ENCODE data around the gene PDE4D.

Gene PDE4D

GRCh38 chr5:59712836-59713497 is 180.6 kb downstream of the PDE4D start:
- H3K36me3 ChIP-seq (ENCODE audit: control insufficient read depth in 1 of 2, insufficient read depth in 2 of 2, low read depth in 1 of 2, low read length in 2 of 2), result no peaks in the 10 kb centered on the region
- H3K4me1 ChIP-seq (ENCODE audit: control insufficient read depth, insufficient read depth, low read depth, low read length), result peaks cover 1% of the 10 kb centered on the region
- no peak overlapping the region for H4K91ac ChIP-seq (ENCODE audit: low read length)
- H4K8ac ChIP-seq (ENCODE audit: low read length), result peak overlapping the region; percentile 56
- no peak overlapping the region for H3K4me2 ChIP-seq (ENCODE audit: low read length, poor library complexity, severe bottlenecking)
- H3K27me3 ChIP-seq (ENCODE audit: control insufficient read depth in 1 of 2, insufficient read depth in 1 of 2, low read length in 2 of 2), result no peaks in the 10 kb centered on the region
- no peak overlapping the region for H2BK15ac ChIP-seq (ENCODE audit: low read depth, poor library complexity, severe bottlenecking)
- no peak overlapping the region for H3K14ac ChIP-seq (ENCODE audit: low read length in 2 of 2)
- H3K9me3 ChIP-seq (ENCODE audit: control insufficient read depth, low read length), result no peaks in the 10 kb centered on the region
- H3K4me3 ChIP-seq (ENCODE audit: insufficient read depth in 1 of 2, low read depth in 1 of 2, low read length in 2 of 2), result no peak overlapping the region
- 95% methylated on average over 6 of the region's 6 CpGs for whole genome bisulfite sequencing
- H2AFZ ChIP-seq (ENCODE audit: low read depth, low read length), result no peak overlapping the region
- no peak overlapping the region for H2BK120ac ChIP-seq (ENCODE audit: low read depth, low read length)
- H3K23ac ChIP-seq (ENCODE audit: low read length in 2 of 2), result no peak overlapping the region
- DNase-seq, result no peak
- no peak overlapping the region for H3K9ac ChIP-seq (ENCODE audit: low read length)
- no peak overlapping the region for H3K27ac ChIP-seq (ENCODE audit: low read length, poor library complexity, severe bottlenecking)
- no peak overlapping the region for H3K4ac ChIP-seq (ENCODE audit: low read depth in 1 of 2, low read length in 2 of 2)
- H3K18ac ChIP-seq (ENCODE audit: low read depth in 1 of 2, low read length in 2 of 2), result no peak overlapping the region
- no peak overlapping the region for H2BK12ac ChIP-seq (ENCODE audit: low read length in 2 of 2)
- H2AK5ac ChIP-seq (ENCODE audit: low read length, severe bottlenecking), result no peak overlapping the region
- H2BK5ac ChIP-seq (ENCODE audit: low read depth, low read length, poor library complexity, severe bottlenecking), result no peak overlapping the region
- peaks cover 9% of the 10 kb centered on the region for H3K79me1 ChIP-seq (replicated peaks; ENCODE audit: low read length, poor library complexity, severe bottlenecking)

- no peak overlapping the region for H3K4me2 ChIP-seq (ENCODE audit: low read length, poor library complexity, severe bottlenecking)
- H2BK120ac ChIP-seq (ENCODE audit: low read depth, low read length), result no peak overlapping the region
- DNase-seq, result peak; percentile 22
- no peak overlapping the region for H2AK5ac ChIP-seq (ENCODE audit: low read length, severe bottlenecking)
- H2BK5ac ChIP-seq (ENCODE audit: low read depth, low read length, poor library complexity, severe bottlenecking), result no peak overlapping the region
- H4K91ac ChIP-seq (ENCODE audit: low read length), result no peak overlapping the region
- H3K9me3 ChIP-seq (ENCODE audit: control insufficient read depth, low read length), result no peaks in the 10 kb centered on the region
- H3K36me3 ChIP-seq (ENCODE audit: control insufficient read depth in 1 of 2, insufficient read depth in 2 of 2, low read depth in 1 of 2, low read length in 2 of 2), result no peaks in the 10 kb centered on the region
- H3K23ac ChIP-seq (ENCODE audit: low read length in 2 of 2), result no peak overlapping the region
- H3K27me3 ChIP-seq (ENCODE audit: control insufficient read depth in 1 of 2, insufficient read depth in 1 of 2, low read length in 2 of 2), result no peaks in the 10 kb centered on the region
- H3K79me1 ChIP-seq (replicated peaks; ENCODE audit: low read length, poor library complexity, severe bottlenecking), result peaks cover 7% of the 10 kb centered on the region
- H3K18ac ChIP-seq (ENCODE audit: low read depth in 1 of 2, low read length in 2 of 2), result no peak overlapping the region
- no peak overlapping the region for H3K9ac ChIP-seq (ENCODE audit: low read length)
- H4K8ac ChIP-seq (ENCODE audit: low read length), result no peak overlapping the region
- no peak overlapping the region for H2BK12ac ChIP-seq (ENCODE audit: low read length in 2 of 2)
- H3K4me1 ChIP-seq (ENCODE audit: control insufficient read depth, insufficient read depth, low read depth, low read length), result peaks cover 1% of the 10 kb centered on the region
- no peak overlapping the region for H3K27ac ChIP-seq (ENCODE audit: low read length, poor library complexity, severe bottlenecking)
- no peak overlapping the region for H3K4me3 ChIP-seq (ENCODE audit: insufficient read depth in 1 of 2, low read depth in 1 of 2, low read length in 2 of 2)
- H2BK15ac ChIP-seq (ENCODE audit: low read depth, poor library complexity, severe bottlenecking), result no peak overlapping the region
- no CpG with 5 or more reads among the region's 1 CpG for WGBS
- H2AFZ ChIP-seq (ENCODE audit: low read depth, low read length), result no peak overlapping the region
- H3K14ac ChIP-seq (ENCODE audit: low read length in 2 of 2), result no peak overlapping the region
- no peak overlapping the region for H3K4ac ChIP-seq (ENCODE audit: low read depth in 1 of 2, low read length in 2 of 2)
These were observed 182.2 kb downstream of the PDE4D start for GRCh38 chr5:59711310-59711709.

GRCh38 chr5:59709846-59710245 is 183.7 kb downstream of the PDE4D start:
- H4K8ac ChIP-seq (ENCODE audit: low read length), result no peak overlapping the region
- no peaks in the 10 kb centered on the region for H3K36me3 ChIP-seq (ENCODE audit: control insufficient read depth in 1 of 2, insufficient read depth in 2 of 2, low read depth in 1 of 2, low read length in 2 of 2)
- peak overlapping the region; percentile 33 for H3K27ac ChIP-seq (ENCODE audit: low read length, poor library complexity, severe bottlenecking)
- no peak overlapping the region for H3K9ac ChIP-seq (ENCODE audit: low read length)
- H3K4me3 ChIP-seq (ENCODE audit: insufficient read depth in 1 of 2, low read depth in 1 of 2, low read length in 2 of 2), result no peak overlapping the region
- H3K79me1 ChIP-seq (replicated peaks; ENCODE audit: low read length, poor library complexity, severe bottlenecking), result peaks cover 6% of the 10 kb centered on the region
- no peaks in the 10 kb centered on the region for H3K27me3 ChIP-seq (ENCODE audit: control insufficient read depth in 1 of 2, insufficient read depth in 1 of 2, low read length in 2 of 2)
- no peak overlapping the region for H2BK15ac ChIP-seq (ENCODE audit: low read depth, poor library complexity, severe bottlenecking)
- H3K9me3 ChIP-seq (ENCODE audit: control insufficient read depth, low read length), result no peaks in the 10 kb centered on the region
- H4K91ac ChIP-seq (ENCODE audit: low read length), result no peak overlapping the region
- H2BK5ac ChIP-seq (ENCODE audit: low read depth, low read length, poor library complexity, severe bottlenecking), result no peak overlapping the region
- H2AK5ac ChIP-seq (ENCODE audit: low read length, severe bottlenecking), result no peak overlapping the region
- no peak overlapping the region for H2BK12ac ChIP-seq (ENCODE audit: low read length in 2 of 2)
- no peak overlapping the region for H3K18ac ChIP-seq (ENCODE audit: low read depth in 1 of 2, low read length in 2 of 2)
- no peak overlapping the region for H2BK120ac ChIP-seq (ENCODE audit: low read depth, low read length)
- no peak overlapping the region for H3K4me2 ChIP-seq (ENCODE audit: low read length, poor library complexity, severe bottlenecking)
- WGBS, result 6% methylated on average over 2 of the region's 2 CpGs
- no peak overlapping the region for H2AFZ ChIP-seq (ENCODE audit: low read depth, low read length)
- H3K4me1 ChIP-seq (ENCODE audit: control insufficient read depth, insufficient read depth, low read depth, low read length), result no peaks in the 10 kb centered on the region
- H3K14ac ChIP-seq (ENCODE audit: low read length in 2 of 2), result no peak overlapping the region
- H3K23ac ChIP-seq (ENCODE audit: low read length in 2 of 2), result no peak overlapping the region
- no peak overlapping the region for H3K4ac ChIP-seq (ENCODE audit: low read depth in 1 of 2, low read length in 2 of 2)
- peak; percentile 83 for DNase-seq

GRCh38 chr5:59709346-59709821 is 184.1 kb downstream of the PDE4D start:
- H2BK120ac ChIP-seq (ENCODE audit: low read depth, low read length), result no peak overlapping the region
- no peak overlapping the region for H3K23ac ChIP-seq (ENCODE audit: low read length in 2 of 2)
- H3K79me1 ChIP-seq (replicated peaks; ENCODE audit: low read length, poor library complexity, severe bottlenecking), result peaks cover 6% of the 10 kb centered on the region
- H2AK5ac ChIP-seq (ENCODE audit: low read length, severe bottlenecking), result no peak overlapping the region
- peak overlapping the region; percentile 33 for H3K27ac ChIP-seq (ENCODE audit: low read length, poor library complexity, severe bottlenecking)
- no peak overlapping the region for H3K14ac ChIP-seq (ENCODE audit: low read length in 2 of 2)
- no peak overlapping the region for H3K9ac ChIP-seq (ENCODE audit: low read length)
- no peak overlapping the region for H2BK15ac ChIP-seq (ENCODE audit: low read depth, poor library complexity, severe bottlenecking)
- WGBS, result 17% methylated on average over 2 of the region's 4 CpGs
- H3K4me3 ChIP-seq (ENCODE audit: insufficient read depth in 1 of 2, low read depth in 1 of 2, low read length in 2 of 2), result no peak overlapping the region
- peak overlapping the region in 1 of 2 experiments; percentile 10 for H3K18ac ChIP-seq (ENCODE audit: low read depth in 1 of 2, low read length in 2 of 2)
- H3K4ac ChIP-seq (ENCODE audit: low read depth in 1 of 2, low read length in 2 of 2), result peak overlapping the region in 1 of 2 experiments; percentile 50
- no peaks in the 10 kb centered on the region for H3K36me3 ChIP-seq (ENCODE audit: control insufficient read depth in 1 of 2, insufficient read depth in 2 of 2, low read depth in 1 of 2, low read length in 2 of 2)
- H4K8ac ChIP-seq (ENCODE audit: low read length), result no peak overlapping the region
- H2BK5ac ChIP-seq (ENCODE audit: low read depth, low read length, poor library complexity, severe bottlenecking), result peak overlapping the region; percentile 34
- H3K27me3 ChIP-seq (ENCODE audit: control insufficient read depth in 1 of 2, insufficient read depth in 1 of 2, low read length in 2 of 2), result no peaks in the 10 kb centered on the region
- no peak overlapping the region for H2AFZ ChIP-seq (ENCODE audit: low read depth, low read length)
- no peak overlapping the region for H2BK12ac ChIP-seq (ENCODE audit: low read length in 2 of 2)
- no peak overlapping the region for H4K91ac ChIP-seq (ENCODE audit: low read length)
- H3K4me1 ChIP-seq (ENCODE audit: control insufficient read depth, insufficient read depth, low read depth, low read length), result no peaks in the 10 kb centered on the region
- peak; percentile 60 for DNase-seq
- no peaks in the 10 kb centered on the region for H3K9me3 ChIP-seq (ENCODE audit: control insufficient read depth, low read length)
- H3K4me2 ChIP-seq (ENCODE audit: low read length, poor library complexity, severe bottlenecking), result peak overlapping the region; percentile 27

All from mesenchymal stem cell (in vitro differentiated cells and primary cell).